Transverse colon (tissue), 4 donors: ENCODE data around the gene SEPTIN5. TPM values are rescaled to one million over a fixed set of nuclear protein-coding genes. Genes with fewer than 3 reads are reported as not detected.
"Not testable (repeated sequence)": the region's sequence is repeated elsewhere in the genome, so short reads cannot be mapped to it uniquely, and the experiment has no call there.

Experiments used
- DNase-seq: peaks from one replicate; pipeline ENCODE4 v3.0.0-alpha.2; 2019
- H3K27ac ChIP-seq, 4 donors: fragments of 200-600 bp; sonication (generic); 2 replicates each; pipeline ENCODE4 v1.5.1; 2016 to 2018; ENCODE audit warnings: inconsistent platforms in 4 of 4
- H3K27me3 ChIP-seq: fragments of 200-600 bp; sonication (generic); 2 replicates; pipeline ENCODE4 v1.5.1; 2017; ENCODE audit warnings: inconsistent platforms
- H3K36me3 ChIP-seq, 4 donors: fragments of 200-600 bp; sonication (generic); 2 replicates each; pipeline ENCODE4 v1.5.1; 2017 to 2019; ENCODE audit warnings: inconsistent platforms in 4 of 4
- H3K4me1 ChIP-seq, 4 donors: fragments of 200-600 bp; sonication (generic); 2 replicates each; pipeline ENCODE4 v1.5.1; 2017 to 2020; ENCODE audit warnings: inconsistent platforms in 4 of 4
- H3K4me3 ChIP-seq, 4 donors: fragments of 200-600 bp; sonication (generic); 1 replicate in 1 of 4; 2 replicates in 3 of 4; pipeline versions ENCODE4 v1.5.1 to v1.6.1; 2017 to 2019; ENCODE audit warnings: inconsistent platforms in 4 of 4
- H3K9me3 ChIP-seq, 2 donors: fragments of 200-600 bp; sonication (generic); 2 replicates each; pipeline ENCODE4 v1.5.1; 2017 to 2019; ENCODE audit warnings: inconsistent platforms in 2 of 2
- EP300 ChIP-seq: sonication (generic); formaldehyde crosslinking; IDR thresholded peaks from one replicate; pipeline ENCODE4 v1.6.1; 2017; ENCODE audit warnings: antibody characterized with exemption, low read depth
- POLR2A ChIP-seq: fragments of 450-650 bp; IDR thresholded peaks from one replicate; pipeline ENCODE4 v1.6.1; 2016; ENCODE audit warnings: antibody characterized with exemption, mild to moderate bottlenecking, moderate library complexity
- POLR2AphosphoS5 ChIP-seq, 3 donors: sonication (generic); formaldehyde crosslinking; IDR thresholded peaks; one replicate each; pipeline ENCODE4 v1.6.1; 2016; ENCODE audit warnings: antibody characterized with exemption in 3 of 3
- WGBS, 2 donors: methylation state at CpG; one replicate each; pipeline ENCODE4 v1.1.5; 2018; ENCODE audit warnings: low coverage in 1 of 2; 5-methylcytosine and 5-hydroxymethylcytosine counted together
- in situ Hi-C, 4 donors: fragments of 200-750 bp; cut with MboI; loops; one replicate each; pipeline versions ENCODE4 v1.15.0 to v1.15.1; 2017; ENCODE audit warnings: low sequenced_read_pairs in 3 of 4, low pct_ligation_motif_present in 1 of 4, low pct_unique_long_range_greater_than_20kb in 1 of 4
- intact Hi-C: fragments of 100-400 bp; cut with DNase I; formaldehyde crosslinking; loops from one replicate; pipeline ENCODE4 v1.15.1; 2023; ENCODE audit warnings: low total_unique reads
- total RNA-seq, 4 donors: library from RNA; depleted of rRNA; stranded (reverse); fragments of >200 nt; gene quantifications; one replicate each; pipeline ENCODE4 v1.1.0, GENCODE V29; 2016
- TF ChIP-seq, protein P1 (sequence below), 5 experiments: fragments of 200-600 bp in 3 of 5; fragments of 450-650 bp in 2 of 5; sonication (generic) in 3 of 5; IDR thresholded peaks; 1 replicate in 2 of 5; 2 replicates in 3 of 5; pipeline ENCODE4 v1.5.1; 2016 to 2017; ENCODE audit warnings: antibody characterized with exemption in 5 of 5, inconsistent platforms in 3 of 5, mild to moderate bottlenecking in 2 of 5, moderate library complexity in 1 of 5

The SEPTIN5 gene
- total RNA-seq, 4 donors from 2014 or later = 2.5 to 709 (median 5.4) TPM

DNA sequence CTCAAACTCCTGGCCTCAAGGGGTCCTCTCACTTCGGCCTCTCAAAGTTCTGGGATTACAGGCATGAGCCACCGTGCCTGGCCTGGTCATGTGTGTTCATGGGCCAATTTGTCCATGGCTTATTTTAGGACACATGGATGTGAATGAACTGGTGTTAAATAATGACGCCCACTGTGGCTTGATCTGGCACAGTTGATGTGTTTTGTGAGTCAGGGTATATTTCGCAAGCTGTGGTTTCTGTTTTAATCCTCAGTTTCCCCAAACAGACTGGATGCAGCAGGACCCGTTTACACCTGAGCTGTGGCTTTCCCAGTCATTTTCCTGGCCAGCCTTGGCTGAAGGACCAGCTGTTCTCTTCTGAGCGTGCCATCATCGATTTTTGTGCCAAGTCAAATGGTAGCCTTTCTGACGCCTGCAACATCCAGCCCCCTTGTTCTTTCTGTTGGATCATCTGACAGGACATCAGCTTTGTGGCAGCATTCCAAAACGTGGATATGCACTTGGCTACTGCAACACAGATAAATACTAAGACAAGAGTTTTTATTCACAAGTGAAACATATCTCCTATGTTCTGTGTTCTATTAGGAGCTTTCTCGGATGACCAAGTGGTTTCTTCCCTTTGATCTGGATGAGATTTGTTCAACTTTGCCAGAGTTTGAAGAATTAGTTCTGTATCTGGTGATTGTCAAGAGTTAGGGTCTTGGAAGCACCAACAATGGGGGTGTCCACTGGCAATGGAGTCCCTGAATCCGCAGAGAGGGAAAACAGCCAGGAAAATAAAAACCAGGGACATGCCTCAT lies 40.0 kb upstream of the SEPTIN5 start:
- no peaks in the 10 kb centered on the region for H3K36me3 ChIP-seq
- intact Hi-C loops = no loop called here
- H3K4me1 ChIP-seq = no peaks in the 10 kb centered on the region
- peaks cover 6% of the 10 kb centered on the region for H3K27me3 ChIP-seq
- in situ Hi-C loops = no loop called here
- H3K27ac ChIP-seq = no peak overlapping the region
- H3K9me3 ChIP-seq = no peaks in the 10 kb centered on the region
- DNase-seq = no peak
- WGBS, 2 donors = 67 to 71% methylated on average over 3 to 11 of the region's 11 CpGs
- TF ChIP-seq EP300 (no peak), POLR2A (no peak), POLR2AphosphoS5 (IDR thresholded peaks at IDR 0.05) (no peak)
- TF ChIP-seq, protein P1, sequence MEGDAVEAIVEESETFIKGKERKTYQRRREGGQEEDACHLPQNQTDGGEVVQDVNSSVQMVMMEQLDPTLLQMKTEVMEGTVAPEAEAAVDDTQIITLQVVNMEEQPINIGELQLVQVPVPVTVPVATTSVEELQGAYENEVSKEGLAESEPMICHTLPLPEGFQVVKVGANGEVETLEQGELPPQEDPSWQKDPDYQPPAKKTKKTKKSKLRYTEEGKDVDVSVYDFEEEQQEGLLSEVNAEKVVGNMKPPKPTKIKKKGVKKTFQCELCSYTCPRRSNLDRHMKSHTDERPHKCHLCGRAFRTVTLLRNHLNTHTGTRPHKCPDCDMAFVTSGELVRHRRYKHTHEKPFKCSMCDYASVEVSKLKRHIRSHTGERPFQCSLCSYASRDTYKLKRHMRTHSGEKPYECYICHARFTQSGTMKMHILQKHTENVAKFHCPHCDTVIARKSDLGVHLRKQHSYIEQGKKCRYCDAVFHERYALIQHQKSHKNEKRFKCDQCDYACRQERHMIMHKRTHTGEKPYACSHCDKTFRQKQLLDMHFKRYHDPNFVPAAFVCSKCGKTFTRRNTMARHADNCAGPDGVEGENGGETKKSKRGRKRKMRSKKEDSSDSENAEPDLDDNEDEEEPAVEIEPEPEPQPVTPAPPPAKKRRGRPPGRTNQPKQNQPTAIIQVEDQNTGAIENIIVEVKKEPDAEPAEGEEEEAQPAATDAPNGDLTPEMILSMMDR (IDR thresholded peaks at IDR 0.05) = no peak
- no peak overlapping the region for H3K4me3 ChIP-seq

DNA sequence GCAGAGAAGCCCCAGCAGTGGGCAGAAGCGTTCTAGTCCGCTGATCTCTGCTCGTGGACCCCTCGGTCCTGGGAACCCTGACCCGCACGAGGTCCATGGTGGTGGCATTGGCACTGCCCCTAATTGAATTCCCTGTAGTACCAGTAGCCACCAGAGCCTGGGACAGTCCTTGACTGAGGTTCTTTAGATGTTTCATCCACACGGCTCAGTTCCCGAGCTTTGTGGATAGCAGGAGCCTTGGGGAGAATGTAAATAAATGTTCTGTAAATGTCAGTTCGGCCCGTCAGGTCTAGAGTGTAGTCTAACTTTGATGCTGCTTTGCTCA lies 39.4 kb upstream of the SEPTIN5 start:
- Histone ChIP-seq H3K4me1 (no peaks in the 10 kb centered on the region), H3K27ac (no peak overlapping the region), H3K4me3 (no peak overlapping the region), H3K27me3 (peaks cover 10% of the 10 kb centered on the region), H3K36me3 (no peaks in the 10 kb centered on the region), H3K9me3 (no peaks in the 10 kb centered on the region)
- intact Hi-C loops = no loop called here
- no peak for DNase-seq
- in situ Hi-C loops = no loop called here
- 77 to 78% methylated on average over 7 to 10 of the region's 10 CpGs for WGBS, 2 donors
- TF ChIP-seq, protein P1 (IDR thresholded peaks at IDR 0.05) = no peak

DNA sequence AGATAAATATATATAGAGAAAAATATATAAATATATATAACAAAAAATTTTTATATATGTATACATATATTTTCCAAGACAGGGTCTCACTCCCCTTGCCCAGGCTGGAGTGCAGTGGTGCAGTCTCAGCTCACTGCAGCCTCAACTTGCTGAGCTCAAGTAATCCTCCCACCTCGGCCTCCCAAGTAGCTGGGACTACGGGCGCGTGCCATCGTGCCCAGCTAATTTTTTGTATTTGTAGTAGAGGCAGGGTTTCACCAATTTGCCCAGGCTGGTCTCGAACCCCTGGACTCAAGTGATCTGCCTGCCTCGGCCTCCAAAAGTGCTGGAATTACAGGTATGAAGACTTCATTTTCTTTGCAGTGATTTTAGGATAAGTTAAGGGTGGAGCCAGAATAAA lies 38.9 kb upstream of the SEPTIN5 start:
- TF ChIP-seq POLR2AphosphoS5 (IDR thresholded peaks at IDR 0.05) = no peak
- no peak for TF ChIP-seq POLR2A
- TF ChIP-seq, protein P1 (IDR thresholded peaks at IDR 0.05) = no peak
- no peak for TF ChIP-seq EP300
- DNase-seq = no peak
- intact Hi-C loops (no loop called here), in situ Hi-C loops (no loop called here)
- peaks cover 15% of the 10 kb centered on the region for H3K27me3 ChIP-seq
- 89% methylated on average over 7 of the region's 7 CpGs; no CpG with 5 or more reads in 1 of the 2 donors for WGBS, 2 donors
- H3K4me1 ChIP-seq = no peaks in the 10 kb centered on the region
- H3K27ac ChIP-seq = no peak overlapping the region
- no peaks in the 10 kb centered on the region for H3K36me3 ChIP-seq
- H3K4me3 ChIP-seq = no peak overlapping the region
- no peaks in the 10 kb centered on the region for H3K9me3 ChIP-seq

DNA sequence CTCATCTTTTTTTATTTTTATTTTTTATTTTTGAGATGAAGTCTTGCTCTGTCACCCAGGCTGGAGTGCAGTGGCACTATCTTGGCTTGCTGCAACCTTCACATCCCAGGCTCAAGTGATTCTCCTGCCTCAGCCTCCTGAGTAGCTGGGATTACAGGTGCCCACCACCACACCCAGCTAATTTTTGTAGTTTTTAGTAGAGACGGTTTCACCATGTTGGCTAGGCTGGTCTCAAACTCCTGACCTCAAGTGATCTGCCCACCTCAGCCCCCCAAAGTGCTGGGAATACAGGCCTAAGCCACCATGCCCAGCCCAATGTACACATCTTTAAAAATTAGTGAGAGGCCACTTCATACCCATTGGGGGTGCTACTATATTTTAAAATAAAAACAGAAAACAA lies 37.9 kb upstream of the SEPTIN5 start:
- intact Hi-C loops, in situ Hi-C loops: not testable (repeated sequence)

More for the DNA sequence above, 37.9 kb upstream of the SEPTIN5 start:
- not testable (repeated sequence) for H3K4me3 ChIP-seq, H3K9me3 ChIP-seq, H3K4me1 ChIP-seq, H3K27ac ChIP-seq, DNase-seq, H3K36me3 ChIP-seq
- WGBS, 2 donors = 79% methylated on average over 1 of the region's 1 CpG; no CpG with 5 or more reads in 1 of the 2 donors
- peaks cover 25% of the 10 kb centered on the region for H3K27me3 ChIP-seq
